Putamen (tissue), 1 donor: ENCODE results near the gene STK38.

Experiments
- DNase-seq: peaks from one replicate; pipeline ENCODE4 v3.0.0-alpha.2; 2016; ENCODE audit warnings: low spot score

STK38 gene

GRCh38 chr6:36563928-36564284, 16.6 kb upstream of the STK38 start:
- no peak for DNase-seq

- DNase-seq, result no peak
Measured at GRCh38 chr6:36563237-36563927, 16.1 kb upstream of the STK38 start.

DNA sequence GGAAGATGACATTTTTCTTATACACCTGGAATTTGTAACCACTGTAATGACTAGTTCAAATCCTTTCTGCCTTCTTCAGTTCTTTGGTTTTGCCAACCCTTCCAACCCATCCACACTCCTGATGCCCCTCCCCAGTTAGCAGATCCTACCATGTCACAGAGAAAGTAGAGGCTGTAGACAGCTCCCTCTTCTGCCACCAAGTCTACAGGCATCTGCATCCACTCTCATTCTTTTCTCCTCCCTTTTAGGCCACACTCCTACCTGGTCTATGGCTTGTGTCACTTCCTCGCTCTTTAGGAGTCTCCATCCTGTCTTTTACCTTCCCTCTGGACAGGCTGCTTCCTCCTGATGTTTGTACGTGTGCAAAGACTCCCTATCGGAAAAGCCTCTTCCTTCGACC, 13.5 kb upstream of the STK38 start:
- DNase-seq, result no peak

DNA sequence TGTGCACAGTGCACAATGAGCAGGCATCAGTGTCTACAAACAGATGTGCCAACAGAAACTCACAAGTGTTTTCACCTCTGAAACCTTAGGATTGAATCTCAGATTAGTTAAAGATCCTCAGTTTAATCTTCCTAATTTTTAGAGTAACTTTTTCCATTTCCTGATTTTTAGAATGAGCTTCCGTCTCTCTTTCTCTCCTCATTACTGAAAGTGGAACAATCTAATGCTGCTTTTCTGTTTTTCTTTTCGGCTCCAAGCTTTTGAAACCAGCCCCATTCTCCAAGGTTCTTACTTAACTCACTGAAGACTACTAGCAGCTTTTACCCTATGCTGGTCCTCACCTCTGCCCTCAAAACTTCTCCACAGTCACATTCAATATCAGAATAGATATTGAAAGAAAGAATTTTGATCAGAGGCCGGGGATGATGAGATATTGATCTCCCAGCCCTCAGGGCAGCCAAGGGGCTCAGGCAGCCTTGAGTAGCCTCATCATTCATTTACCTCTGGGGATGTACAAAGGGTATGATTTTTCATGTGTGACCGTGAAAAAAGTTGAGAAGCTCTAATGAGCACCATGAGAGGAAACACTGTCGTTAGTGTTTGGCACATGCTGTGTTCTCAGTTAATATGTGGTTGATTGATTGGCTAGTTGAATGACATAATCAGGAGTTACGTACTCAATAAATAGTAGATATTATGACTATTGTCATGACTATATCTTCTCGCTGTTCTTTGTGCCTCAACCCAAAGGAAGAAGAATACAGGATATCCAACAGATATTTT, 11.9 kb upstream of the STK38 start:
- no peak for DNase-seq

DNA sequence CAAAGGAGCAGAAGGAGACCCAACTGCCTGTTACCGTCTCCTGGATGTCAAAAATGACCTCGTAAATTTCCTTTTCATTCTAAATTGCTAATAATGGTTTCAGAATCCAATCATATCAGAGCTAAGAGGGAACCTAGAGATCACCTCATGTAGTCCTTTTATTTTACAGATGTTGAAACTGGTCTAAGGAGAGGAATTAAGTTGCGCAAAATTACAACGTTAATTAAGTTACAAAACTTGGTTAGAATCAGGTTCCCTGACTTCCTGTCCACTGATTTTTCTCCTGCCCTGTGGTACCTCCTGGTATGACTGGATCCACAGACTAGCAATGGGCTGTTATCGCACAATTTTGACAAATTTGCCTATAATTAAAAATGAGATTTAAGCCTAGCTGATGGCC, 9.0 kb upstream of the STK38 start:
- DNase-seq, result no peak

DNA sequence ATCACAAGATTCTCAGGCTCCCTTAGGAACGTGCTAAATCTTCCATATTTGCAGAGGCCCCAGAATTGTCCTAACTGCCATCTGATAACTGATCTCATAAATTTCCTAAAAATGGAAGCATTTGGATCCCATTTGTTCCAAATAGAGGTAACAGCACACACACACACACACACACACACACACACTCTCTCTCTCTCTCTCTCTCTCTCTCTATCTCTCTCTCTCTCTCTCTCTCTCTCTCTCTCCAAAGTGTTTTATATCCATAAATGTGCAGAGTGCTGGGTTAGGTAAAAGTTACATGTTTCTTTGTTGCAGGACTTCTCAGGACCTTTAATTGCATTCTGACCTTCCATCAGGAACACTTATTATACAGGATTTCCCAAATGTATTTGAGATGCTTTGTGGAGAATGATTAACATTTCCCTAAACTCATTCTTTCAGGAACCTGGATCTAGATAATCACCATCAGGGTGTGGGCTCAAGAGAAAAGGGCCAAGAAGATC, 8.5 kb upstream of the STK38 start:
- no peak for DNase-seq

DNA sequence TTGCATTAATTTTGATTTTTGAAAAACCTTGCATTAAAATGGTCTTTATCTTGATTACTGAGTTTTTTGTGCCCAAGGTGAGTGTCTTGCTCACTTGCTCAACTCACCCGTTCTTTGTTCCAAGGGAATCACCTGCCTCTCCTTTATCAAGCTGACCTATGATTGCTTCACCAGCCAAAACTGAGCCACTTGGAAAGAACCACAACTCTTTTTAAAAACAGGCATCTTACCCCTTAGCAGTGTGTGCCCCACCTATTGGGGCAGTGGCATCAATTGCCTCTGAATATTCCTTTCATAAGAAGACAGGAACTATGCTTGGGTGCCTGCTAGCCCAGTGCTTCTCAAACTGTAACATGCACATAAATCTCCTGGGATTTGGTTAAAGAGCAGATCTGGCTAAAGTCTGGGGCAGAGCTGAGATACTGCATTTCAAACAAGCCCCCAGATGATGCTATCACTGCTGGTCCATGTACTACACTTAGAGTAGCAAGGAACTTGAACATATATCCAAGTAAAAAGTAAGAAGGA, 3.3 kb upstream of the STK38 start:
- DNase-seq, result no peak

- no peak for DNase-seq
Measured at GRCh38 chr6:36548401-36548743, 1.1 kb upstream of the STK38 start.

DNA sequence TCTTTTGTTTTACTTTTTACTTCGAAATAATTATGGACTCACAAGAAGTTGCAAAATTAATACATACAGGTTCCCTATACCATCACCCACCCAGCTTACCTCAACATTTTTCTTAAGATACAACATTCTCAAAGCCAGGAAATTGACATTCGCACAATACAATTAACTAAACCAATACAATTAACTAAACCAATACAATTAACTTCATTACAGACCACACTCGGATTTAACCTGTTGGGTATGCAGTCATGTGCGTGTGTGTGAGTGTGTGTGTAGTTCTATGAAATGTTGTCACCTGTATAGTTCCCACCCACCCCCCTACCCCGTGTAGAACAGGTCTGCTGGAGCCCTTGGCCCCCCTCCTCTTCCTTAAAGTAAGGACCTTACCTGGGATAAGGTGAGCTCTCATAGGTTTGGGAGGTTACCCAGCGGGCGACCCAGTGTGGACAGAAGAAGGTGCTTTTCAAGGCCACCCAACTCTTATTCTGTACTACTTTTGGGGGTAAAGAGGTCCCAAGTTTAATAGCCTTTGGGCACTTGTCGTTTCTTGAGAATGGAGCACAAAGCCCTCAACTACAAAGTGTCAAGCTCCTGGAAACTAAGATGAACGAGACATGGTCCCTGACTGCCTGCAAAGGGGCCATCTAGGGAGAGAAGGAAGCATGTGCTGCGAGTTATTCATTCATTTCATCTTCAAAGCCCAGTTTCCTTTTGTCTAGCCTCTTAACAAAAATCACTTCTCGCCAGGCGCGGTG, 544 bp upstream of the STK38 start:
- no peak for DNase-seq

DNA sequence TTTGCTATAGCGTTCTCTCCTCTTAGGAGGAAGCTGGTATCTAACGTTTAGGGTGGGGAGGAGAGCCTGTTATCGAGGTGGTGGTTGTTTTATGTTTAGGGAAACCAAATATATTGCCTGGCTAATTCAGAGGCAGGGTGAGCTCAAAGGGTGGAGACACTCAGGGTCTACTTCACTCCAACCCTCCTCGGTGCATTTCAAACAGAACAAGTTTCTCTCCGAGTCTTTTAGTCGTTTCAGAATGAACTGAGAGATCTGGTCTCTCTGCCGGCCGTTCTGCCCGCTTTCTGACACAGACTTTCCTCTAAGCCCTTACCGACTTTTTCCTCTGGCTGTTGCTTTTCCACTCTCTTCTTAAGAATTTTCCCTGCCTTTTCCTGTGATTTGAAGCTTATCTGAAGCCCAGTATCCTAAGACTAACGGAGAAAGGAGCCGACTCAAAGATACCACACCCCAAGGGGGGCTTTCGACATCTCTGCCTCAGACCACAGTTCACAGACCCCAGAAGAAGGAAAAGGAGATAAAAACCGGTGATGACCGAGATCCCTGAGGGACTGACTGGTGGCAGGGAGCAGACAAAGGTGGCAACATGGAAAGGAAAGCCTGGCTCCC, 865 bp downstream of the STK38 start:
- DNase-seq, result no peak

GRCh38 chr6:36545767-36546307, 1.4 kb downstream of the STK38 start:
- DNase-seq, result no peak

- no peak for DNase-seq
Measured at GRCh38 chr6:36544228-36544627, 3.1 kb downstream of the STK38 start.

DNA sequence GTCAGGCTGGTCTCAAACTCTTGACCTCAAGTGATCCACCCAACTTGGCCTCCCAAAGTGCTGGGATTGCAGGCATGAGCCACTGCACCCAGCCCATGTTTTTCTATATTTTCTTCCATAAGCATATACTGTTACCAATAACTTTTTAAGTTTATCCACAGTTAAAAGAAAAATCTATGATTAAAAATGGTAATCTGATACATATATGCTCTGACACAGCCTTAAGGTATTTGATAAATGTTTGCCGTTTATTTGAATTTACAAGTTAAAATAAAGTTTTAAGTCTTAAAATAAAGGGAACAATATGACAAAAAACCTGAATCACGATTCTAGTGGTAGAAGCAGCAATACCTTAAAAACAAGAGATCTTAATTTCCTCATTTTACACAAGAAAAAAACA, 5.2 kb downstream of the STK38 start:
- no peak for DNase-seq

- DNase-seq, result no peak
Measured at GRCh38 chr6:36539814-36540568, 7.3 kb downstream of the STK38 start.

DNA sequence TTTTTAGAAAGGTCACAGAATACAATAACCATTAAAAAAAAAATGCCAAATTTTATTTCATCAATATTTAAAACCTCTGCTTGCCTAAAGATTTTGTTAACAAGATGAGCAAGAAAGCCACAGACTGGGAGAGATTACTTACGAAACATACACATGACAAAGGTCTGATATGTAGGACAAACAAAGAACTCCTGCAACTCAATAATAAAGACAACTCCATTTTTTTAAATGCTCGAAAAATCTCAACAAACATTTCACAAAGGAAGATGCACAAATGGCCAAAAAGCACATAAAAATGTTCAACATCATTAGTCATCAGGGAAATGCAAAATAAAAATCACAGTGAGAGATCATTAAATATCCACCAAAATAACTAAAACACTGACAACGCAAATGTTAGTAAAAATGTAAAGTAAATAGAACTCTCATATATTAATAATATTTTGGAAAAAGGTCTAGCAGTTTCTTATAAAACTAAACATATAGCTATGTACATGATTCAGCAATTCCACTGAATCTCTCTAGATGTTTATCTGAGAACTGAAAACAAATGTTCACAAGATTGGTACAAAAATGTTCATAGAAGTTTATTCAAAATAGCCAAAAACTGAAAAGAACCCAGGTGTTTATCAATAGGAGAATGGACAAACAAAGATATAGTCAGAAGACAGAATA, 10.3 kb downstream of the STK38 start:
- DNase-seq, result no peak

DNA sequence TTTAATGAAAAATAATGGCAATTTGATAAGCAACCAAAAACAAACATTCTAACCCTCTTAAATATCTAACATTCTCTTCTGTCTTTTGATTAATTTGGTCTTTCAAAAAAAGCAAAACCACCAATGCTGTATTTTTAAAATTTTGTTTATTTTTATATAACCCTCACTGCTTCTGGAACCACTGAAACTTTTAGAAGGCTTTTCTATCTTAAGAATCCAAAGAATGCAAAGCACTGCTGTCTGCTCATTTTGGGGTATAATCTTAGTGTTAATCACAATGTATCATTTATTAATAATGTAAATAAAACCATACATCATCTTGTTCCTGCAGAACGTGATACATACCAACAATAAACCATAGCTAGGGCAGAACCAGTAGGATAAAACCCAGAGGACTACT, 14.0 kb downstream of the STK38 start:
- no peak for DNase-seq

DNA sequence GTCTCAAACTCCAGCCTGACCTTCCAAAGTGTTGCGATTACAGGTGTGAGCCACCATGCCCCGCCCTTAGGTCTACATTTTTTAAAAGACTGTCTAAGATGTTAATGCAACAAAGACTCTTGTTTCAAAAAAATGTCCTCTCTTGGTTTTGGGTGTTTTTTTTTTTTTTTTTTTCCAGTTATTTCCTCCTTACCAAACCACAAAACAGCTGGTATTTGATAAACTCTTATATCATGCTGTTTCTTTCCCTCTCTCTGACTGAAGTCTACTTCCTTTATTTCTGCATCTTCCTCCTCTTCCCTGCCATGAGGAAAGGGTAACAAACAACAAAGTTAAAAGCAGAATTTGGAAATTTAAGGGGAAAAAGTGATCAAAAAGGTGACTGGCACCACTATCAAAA, 21.2 kb downstream of the STK38 start:
- DNase-seq, result no peak

GRCh38 chr6:36525346-36525745, 21.9 kb downstream of the STK38 start:
- no peak for DNase-seq

DNA sequence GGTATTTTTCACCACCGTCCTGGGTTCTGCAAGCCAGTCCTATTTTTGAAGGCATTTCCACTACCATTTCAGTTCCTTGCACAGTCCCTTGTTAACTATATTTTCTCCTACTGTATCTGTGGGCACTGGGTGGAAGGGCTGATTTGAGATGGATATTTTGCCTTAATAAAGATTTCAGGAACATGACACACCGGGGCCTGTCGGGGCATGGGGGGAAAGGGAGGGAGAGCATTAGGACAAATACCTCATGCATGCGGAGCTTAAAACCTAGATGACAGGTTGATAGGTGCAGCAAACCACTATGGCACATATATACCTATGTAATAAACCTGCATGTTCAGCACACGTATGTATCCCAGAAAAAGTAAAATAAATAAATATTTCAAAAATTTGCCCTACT, 22.4 kb downstream of the STK38 start:
- DNase-seq, result no peak

DNA sequence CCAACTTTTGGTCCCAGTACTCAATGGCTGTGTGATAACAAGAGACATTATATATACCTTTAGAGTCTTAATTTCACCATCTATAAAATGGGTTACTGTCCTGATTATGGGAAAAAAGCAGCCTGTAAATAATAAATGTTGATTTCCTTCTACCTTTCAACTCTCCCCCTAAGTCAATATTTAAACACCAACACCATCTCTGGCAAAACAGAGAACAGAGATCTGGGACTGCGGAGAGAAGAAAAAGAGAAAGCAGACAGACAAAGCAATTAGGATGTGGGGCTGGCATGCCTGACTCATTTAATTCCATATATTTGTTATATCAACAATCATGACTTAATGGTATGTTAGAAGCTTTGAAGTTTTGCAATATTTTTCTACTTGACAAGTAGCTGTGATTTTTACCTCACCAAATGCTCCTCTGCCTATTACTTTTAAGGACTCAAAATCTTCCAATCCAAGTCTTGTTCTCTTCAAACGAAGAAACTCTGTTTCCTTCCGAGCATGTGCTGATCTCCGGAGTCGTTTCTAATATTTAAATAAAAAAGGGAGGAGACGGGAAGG, 23.3 kb downstream of the STK38 start:
- no peak for DNase-seq
